ENCODE data around the gene TPPP. TPM values are rescaled to one million over a fixed set of nuclear protein-coding genes. Genes with fewer than 3 reads are reported as not detected.
"Not testable (repeated sequence)": the region's sequence is repeated elsewhere in the genome, so short reads cannot be mapped to it uniquely, and the experiment has no call there.

The TPPP gene
- total RNA-seq, 1 experiment from 2014 or later, result 0.18 TPM

GRCh38 chr5:714215-715118 lies 21.3 kb upstream of the TPPP start:
- H3K36me3 Mint-ChIP-seq (ENCODE audit: insufficient read depth, unreplicated experiment); H3K36me3 ChIP-seq (ENCODE audit: control insufficient read depth, insufficient read depth, low read length); H3K4me1 Mint-ChIP-seq (ENCODE audit: low read depth, unreplicated experiment); H3K27ac Mint-ChIP-seq (ENCODE audit: unreplicated experiment); BruUV-seq (replicated peaks); POLR2A ChIA-PET; intact Hi-C loops (cut with micrococcal nuclease; ENCODE audit: unreplicated experiment); DNase-seq; H3K9me3 ChIP-seq; H3K4me3 ChIP-seq (ENCODE audit: low read depth, low read length); CTCF ChIA-PET; H3K27me3 ChIP-seq (replicated peaks; ENCODE audit: control insufficient read depth, insufficient read depth, low read length); H3K4me3 Mint-ChIP-seq (ENCODE audit: unreplicated experiment); H3K4me1 ChIP-seq: not testable (repeated sequence)
- peaks cover 12% of the 10 kb centered on the region for H3K27me3 Mint-ChIP-seq (ENCODE audit: insufficient read depth, unreplicated experiment)
- peaks cover 30% of the 10 kb centered on the region for H3K9me3 Mint-ChIP-seq (ENCODE audit: unreplicated experiment)

GRCh38 chr5:713686-714085 lies 20.5 kb upstream of the TPPP start:
- BruUV-seq (replicated peaks); H3K27me3 ChIP-seq (replicated peaks; ENCODE audit: control insufficient read depth, insufficient read depth, low read length); intact Hi-C loops (cut with micrococcal nuclease; ENCODE audit: unreplicated experiment); H3K4me3 Mint-ChIP-seq (ENCODE audit: unreplicated experiment); H3K27ac Mint-ChIP-seq (ENCODE audit: unreplicated experiment); H3K36me3 ChIP-seq (ENCODE audit: control insufficient read depth, insufficient read depth, low read length); POLR2A ChIA-PET; H3K4me1 ChIP-seq; H3K4me3 ChIP-seq (ENCODE audit: low read depth, low read length); H3K9me3 ChIP-seq; CTCF ChIA-PET; H3K36me3 Mint-ChIP-seq (ENCODE audit: insufficient read depth, unreplicated experiment); H3K4me1 Mint-ChIP-seq (ENCODE audit: low read depth, unreplicated experiment): not testable (repeated sequence)
- Mint-ChIP-seq H3K9me3 (ENCODE audit: unreplicated experiment) (peaks cover 23% of the 10 kb centered on the region), H3K27me3 (ENCODE audit: insufficient read depth, unreplicated experiment) (peaks cover 10% of the 10 kb centered on the region)
- DNase-seq, result peak in 1 of 2 experiments; percentile 18

- H3K36me3 Mint-ChIP-seq (ENCODE audit: insufficient read depth, unreplicated experiment); H3K4me1 Mint-ChIP-seq (ENCODE audit: low read depth, unreplicated experiment); H3K27me3 ChIP-seq (replicated peaks; ENCODE audit: control insufficient read depth, insufficient read depth, low read length); H3K4me1 ChIP-seq; H3K36me3 ChIP-seq (ENCODE audit: control insufficient read depth, insufficient read depth, low read length); H3K27ac Mint-ChIP-seq (ENCODE audit: unreplicated experiment); POLR2A ChIA-PET; H3K27me3 Mint-ChIP-seq (ENCODE audit: insufficient read depth, unreplicated experiment); H3K9me3 ChIP-seq; intact Hi-C loops (cut with micrococcal nuclease; ENCODE audit: unreplicated experiment); H3K4me3 ChIP-seq (ENCODE audit: low read depth, low read length); BruUV-seq (replicated peaks); DNase-seq; CTCF ChIA-PET; H3K4me3 Mint-ChIP-seq (ENCODE audit: unreplicated experiment): not testable (repeated sequence)
- peaks cover 10% of the 10 kb centered on the region for H3K9me3 Mint-ChIP-seq (ENCODE audit: unreplicated experiment)
Observed at GRCh38 chr5:708848-709517, 15.8 kb upstream of the TPPP start.

- H3K27ac Mint-ChIP-seq (ENCODE audit: unreplicated experiment); POLR2A ChIA-PET; DNase-seq; H3K4me3 ChIP-seq (ENCODE audit: low read depth, low read length); BruUV-seq (replicated peaks); H3K9me3 ChIP-seq; intact Hi-C loops (cut with micrococcal nuclease; ENCODE audit: unreplicated experiment); H3K4me1 Mint-ChIP-seq (ENCODE audit: low read depth, unreplicated experiment); H3K4me3 Mint-ChIP-seq (ENCODE audit: unreplicated experiment); H3K36me3 ChIP-seq (ENCODE audit: control insufficient read depth, insufficient read depth, low read length); H3K4me1 ChIP-seq; H3K27me3 Mint-ChIP-seq (ENCODE audit: insufficient read depth, unreplicated experiment); H3K27me3 ChIP-seq (replicated peaks; ENCODE audit: control insufficient read depth, insufficient read depth, low read length); CTCF ChIA-PET; H3K36me3 Mint-ChIP-seq (ENCODE audit: insufficient read depth, unreplicated experiment): not testable (repeated sequence)
- peaks cover 10% of the 10 kb centered on the region for H3K9me3 Mint-ChIP-seq (ENCODE audit: unreplicated experiment)
Observed at GRCh38 chr5:708374-708773, 15.2 kb upstream of the TPPP start.

GRCh38 chr5:706127-706526 lies 13.0 kb upstream of the TPPP start:
- H3K4me1 ChIP-seq; H3K4me1 Mint-ChIP-seq (ENCODE audit: low read depth, unreplicated experiment); H3K9me3 Mint-ChIP-seq (ENCODE audit: unreplicated experiment); POLR2A ChIA-PET; H3K27ac Mint-ChIP-seq (ENCODE audit: unreplicated experiment); H3K36me3 ChIP-seq (ENCODE audit: control insufficient read depth, insufficient read depth, low read length); H3K36me3 Mint-ChIP-seq (ENCODE audit: insufficient read depth, unreplicated experiment); H3K4me3 Mint-ChIP-seq (ENCODE audit: unreplicated experiment); H3K27me3 ChIP-seq (replicated peaks; ENCODE audit: control insufficient read depth, insufficient read depth, low read length); intact Hi-C loops (cut with micrococcal nuclease; ENCODE audit: unreplicated experiment); H3K4me3 ChIP-seq (ENCODE audit: low read depth, low read length); CTCF ChIA-PET; BruUV-seq (replicated peaks); H3K9me3 ChIP-seq; DNase-seq: not testable (repeated sequence)
- peaks cover 11% of the 10 kb centered on the region for H3K27me3 Mint-ChIP-seq (ENCODE audit: insufficient read depth, unreplicated experiment)

- intact Hi-C loops (cut with micrococcal nuclease; ENCODE audit: unreplicated experiment); H3K4me3 Mint-ChIP-seq (ENCODE audit: unreplicated experiment): not testable (repeated sequence)
Observed at GRCh38 chr5:696753-697702, 3.9 kb upstream of the TPPP start.

More at GRCh38 chr5:696753-697702, 3.9 kb upstream of the TPPP start:
- H3K4me1 Mint-ChIP-seq (ENCODE audit: low read depth, unreplicated experiment); BruUV-seq (replicated peaks); H3K27me3 ChIP-seq (replicated peaks; ENCODE audit: control insufficient read depth, insufficient read depth, low read length); H3K27ac Mint-ChIP-seq (ENCODE audit: unreplicated experiment); H3K4me3 ChIP-seq (ENCODE audit: low read depth, low read length); H3K9me3 ChIP-seq; H3K36me3 ChIP-seq (ENCODE audit: control insufficient read depth, insufficient read depth, low read length); H3K9me3 Mint-ChIP-seq (ENCODE audit: unreplicated experiment); H3K4me1 ChIP-seq; CTCF ChIA-PET; H3K36me3 Mint-ChIP-seq (ENCODE audit: insufficient read depth, unreplicated experiment); DNase-seq; POLR2A ChIA-PET: not testable (repeated sequence)
- H3K27me3 Mint-ChIP-seq (ENCODE audit: insufficient read depth, unreplicated experiment), result peaks cover 22% of the 10 kb centered on the region

Data from Caco-2 (cell line).